ENCODE measurements around the gene DENND1B.

DNA sequence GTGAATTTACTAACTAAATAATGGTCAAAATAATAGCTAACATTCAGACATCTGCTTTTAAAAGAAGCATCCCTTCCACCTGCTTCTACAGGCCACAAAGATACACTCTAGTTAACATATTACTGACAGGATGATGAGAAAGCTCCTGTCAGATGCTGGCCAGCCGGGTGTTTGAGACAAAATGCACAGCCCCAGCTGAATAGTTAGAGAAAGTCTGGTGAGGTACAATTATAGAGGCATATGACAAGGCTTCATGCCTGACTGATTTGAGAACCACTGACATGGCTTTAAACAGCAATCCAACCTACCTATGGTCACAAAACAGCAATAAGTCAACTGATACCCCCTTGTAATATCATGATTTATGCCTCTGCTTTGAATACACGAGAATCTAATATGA lies 137.0 kb downstream of the DENND1B start:
- TF ChIP-seq, protein P1, sequence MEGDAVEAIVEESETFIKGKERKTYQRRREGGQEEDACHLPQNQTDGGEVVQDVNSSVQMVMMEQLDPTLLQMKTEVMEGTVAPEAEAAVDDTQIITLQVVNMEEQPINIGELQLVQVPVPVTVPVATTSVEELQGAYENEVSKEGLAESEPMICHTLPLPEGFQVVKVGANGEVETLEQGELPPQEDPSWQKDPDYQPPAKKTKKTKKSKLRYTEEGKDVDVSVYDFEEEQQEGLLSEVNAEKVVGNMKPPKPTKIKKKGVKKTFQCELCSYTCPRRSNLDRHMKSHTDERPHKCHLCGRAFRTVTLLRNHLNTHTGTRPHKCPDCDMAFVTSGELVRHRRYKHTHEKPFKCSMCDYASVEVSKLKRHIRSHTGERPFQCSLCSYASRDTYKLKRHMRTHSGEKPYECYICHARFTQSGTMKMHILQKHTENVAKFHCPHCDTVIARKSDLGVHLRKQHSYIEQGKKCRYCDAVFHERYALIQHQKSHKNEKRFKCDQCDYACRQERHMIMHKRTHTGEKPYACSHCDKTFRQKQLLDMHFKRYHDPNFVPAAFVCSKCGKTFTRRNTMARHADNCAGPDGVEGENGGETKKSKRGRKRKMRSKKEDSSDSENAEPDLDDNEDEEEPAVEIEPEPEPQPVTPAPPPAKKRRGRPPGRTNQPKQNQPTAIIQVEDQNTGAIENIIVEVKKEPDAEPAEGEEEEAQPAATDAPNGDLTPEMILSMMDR (IDR thresholded peaks at IDR 0.05 in 4 of 5, conservative IDR thresholded peaks at IDR 0.05 in 1 of 5): no peak
- no peak for TF ChIP-seq POLR2A (IDR thresholded peaks at IDR 0.05)
